Measurements from ENCODE around the gene CD226. TPM values are rescaled to one million over a fixed set of nuclear protein-coding genes. Genes with fewer than 3 reads are reported as not detected.

The CD226 gene
- total and polyA plus RNA-seq, 10 of the 15 experiments (the other 5 are each of a cell fraction or from before 2014, with no cell fraction given) = 12.9 to 68.8 (median 47.3) TPM

DNA sequence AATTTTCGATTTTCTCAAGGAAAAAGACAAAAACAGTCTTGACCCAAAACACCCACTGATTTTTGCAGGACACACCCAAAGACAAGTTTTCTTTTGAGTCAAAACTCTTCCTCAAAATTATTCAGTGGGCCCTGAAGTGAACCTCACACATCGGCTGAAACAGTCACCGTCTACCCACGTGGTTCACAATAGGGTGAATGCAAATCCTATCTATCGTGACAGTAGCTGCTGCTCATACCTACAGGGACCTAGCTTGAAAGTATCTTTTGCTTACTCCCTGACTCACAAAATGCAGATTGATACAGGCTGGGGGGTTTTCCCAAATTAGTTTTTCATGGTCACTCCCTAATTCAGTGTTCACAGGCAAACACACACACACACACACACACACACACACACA, 10.7 kb upstream of the CD226 start (continued):
- TF ChIP-seq ETV6 (conservative IDR thresholded peaks at IDR 0.05 in 1 of 2, IDR thresholded peaks at IDR 0.05 in 1 of 2; ENCODE audit: borderline replicate concordance in 1 of 2, low read depth in 1 of 2) = peak in 1 of 2 experiments; percentile 47; a peak in 1 of 4 replicates
- peak; percentile 67; the same call in 1 of the 2 replicates for TF ChIP-seq FOXM1 (IDR thresholded peaks at IDR 0.05; ENCODE audit: low read depth, low read length)
- 0 out of 2 replicates have a peak, but pooled peaks have one; percentile 55 for TF ChIP-seq MTA3 (IDR thresholded peaks at IDR 0.05; ENCODE audit: borderline replicate concordance, low read length)
- TF ChIP-seq RFX5 (IDR thresholded peaks at IDR 0.05; ENCODE audit: low read depth, low read length) = no peak
- TF ChIP-seq MYC (IDR thresholded peaks at IDR 0.05; ENCODE audit: insufficient read depth, insufficient read length, insufficient replicate concordance, low read length, severe bottlenecking) = no peak
- TF ChIP-seq POU2F2 (IDR thresholded peaks at IDR 0.05; ENCODE audit: borderline replicate concordance, low read depth, low read length) = peak; percentile 55; the same call in 1 of the 3 replicates
- TF ChIP-seq, protein P1, sequence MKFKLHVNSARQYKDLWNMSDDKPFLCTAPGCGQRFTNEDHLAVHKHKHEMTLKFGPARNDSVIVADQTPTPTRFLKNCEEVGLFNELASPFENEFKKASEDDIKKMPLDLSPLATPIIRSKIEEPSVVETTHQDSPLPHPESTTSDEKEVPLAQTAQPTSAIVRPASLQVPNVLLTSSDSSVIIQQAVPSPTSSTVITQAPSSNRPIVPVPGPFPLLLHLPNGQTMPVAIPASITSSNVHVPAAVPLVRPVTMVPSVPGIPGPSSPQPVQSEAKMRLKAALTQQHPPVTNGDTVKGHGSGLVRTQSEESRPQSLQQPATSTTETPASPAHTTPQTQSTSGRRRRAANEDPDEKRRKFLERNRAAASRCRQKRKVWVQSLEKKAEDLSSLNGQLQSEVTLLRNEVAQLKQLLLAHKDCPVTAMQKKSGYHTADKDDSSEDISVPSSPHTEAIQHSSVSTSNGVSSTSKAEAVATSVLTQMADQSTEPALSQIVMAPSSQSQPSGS (IDR thresholded peaks at IDR 0.05; ENCODE audit: low read length) = peak; percentile 54
- peak; percentile 64 for TF ChIP-seq JUNB (IDR thresholded peaks at IDR 0.05)
- 0 out of 2 replicates have a peak, but pooled peaks have one; percentile 24 for TF ChIP-seq MEF2A (IDR thresholded peaks at IDR 0.05; ENCODE audit: insufficient read depth, low read depth, low read length)
- 0 out of 2 replicates have a peak, but pooled peaks have one; percentile 21 for TF ChIP-seq EED (IDR thresholded peaks at IDR 0.05; ENCODE audit: low read depth)
- TF ChIP-seq CREB1 (IDR thresholded peaks at IDR 0.05; ENCODE audit: low read depth) = 0 out of 2 replicates have a peak, but pooled peaks have one; percentile 24
- TF ChIP-seq NFIC (IDR thresholded peaks at IDR 0.05; ENCODE audit: low read depth, low read length) = peak; percentile 58; the same call in 1 of the 2 replicates
